Measurements from ENCODE around the gene LRRC18. TPM values are rescaled to one million over a fixed set of nuclear protein-coding genes. Genes with fewer than 3 reads are reported as not detected.

The LRRC18 gene
- total and polyA plus RNA-seq, 10 of the 15 experiments (the other 5 are each of a cell fraction or from before 2014, with no cell fraction given): 0.16 to 0.47 (median 0.24) TPM; not detected in 6

DNA sequence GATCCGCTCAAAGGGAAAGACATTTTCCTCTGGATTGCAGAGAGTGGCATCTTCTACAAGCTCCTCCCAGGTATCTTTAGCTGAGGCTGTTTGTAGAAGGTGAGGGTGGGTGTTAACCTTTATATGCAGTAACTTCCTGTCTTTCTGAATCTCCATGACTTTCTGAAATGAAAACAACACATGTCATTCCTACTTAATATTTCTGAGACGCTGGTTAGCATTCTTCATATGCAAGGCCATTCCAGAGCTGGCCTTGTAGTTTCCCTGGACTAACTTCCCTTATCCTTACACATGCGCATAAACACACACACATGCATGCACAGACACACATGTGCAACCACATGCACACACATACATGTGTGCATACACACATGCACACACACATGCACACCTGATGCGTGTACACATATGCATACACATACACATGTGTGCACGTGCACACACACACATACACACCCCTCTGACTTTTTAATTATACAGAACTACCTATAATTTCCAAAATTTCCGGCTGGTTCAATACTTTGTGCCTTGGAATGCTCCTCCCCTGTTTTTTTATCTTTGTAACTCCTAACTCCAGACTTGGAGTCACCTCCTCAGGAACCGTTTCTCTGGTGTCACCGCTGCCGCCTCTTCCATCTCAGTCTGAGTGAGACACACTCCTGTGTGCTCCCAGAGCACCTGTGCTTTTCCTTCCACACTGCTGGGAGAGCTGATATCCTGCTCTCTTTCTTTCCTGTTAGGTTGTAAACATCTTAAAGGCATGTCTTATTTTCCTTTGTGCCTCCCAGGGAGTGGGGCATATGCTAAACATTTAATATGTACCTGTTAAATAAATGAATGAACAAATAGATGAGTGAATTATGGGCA lies 55.2 kb downstream of the LRRC18 start (continued):
- TF ChIP-seq SIN3A (IDR thresholded peaks at IDR 0.05; ENCODE audit: low read depth, low read length): no peak
- TF ChIP-seq RCOR1 (conservative IDR thresholded peaks at IDR 0.05; ENCODE audit: low read depth, low read length): no peak

DNA sequence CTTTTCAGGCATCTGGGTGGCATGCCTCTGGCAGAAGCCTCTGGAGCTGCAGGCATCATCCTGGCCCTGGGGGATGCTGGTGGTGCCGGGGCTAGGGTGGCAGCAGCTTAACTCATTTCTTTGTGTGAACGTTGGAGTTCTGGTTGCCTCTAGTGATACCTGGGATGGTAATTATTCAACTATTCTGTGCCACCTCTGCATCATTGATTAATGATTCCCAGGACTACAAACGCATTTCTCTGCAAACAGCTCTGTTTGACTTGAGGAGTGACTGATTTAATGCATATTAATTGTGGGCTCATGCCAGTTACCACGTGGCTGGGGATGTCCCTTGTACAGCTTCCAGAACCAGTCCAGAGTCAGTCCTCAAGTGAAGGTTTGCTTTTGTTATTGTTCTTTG lies 55.9 kb downstream of the LRRC18 start:
- CTCF ChIA-PET: interaction anchor here (1.0 kb wide), 1 partner anchor 12 kb away, joined by 3 read pairs; no protein-coding TSS in a partner anchor
- intact Hi-C loops (cut with micrococcal nuclease; ENCODE audit: unreplicated experiment): no loop called here
- H3K9me3 ChIP-seq (replicated peaks; ENCODE audit: control insufficient read depth, insufficient read depth, low read length): no peaks in the 10 kb centered on the region; the same call in 2 of the 3 replicates
- RAD21 ChIA-PET (ENCODE audit: unreplicated experiment): no interaction called here
- no peak overlapping the region for H3K4me2 ChIP-seq (ENCODE audit: control insufficient read depth, insufficient read depth)
- no peak overlapping the region for H2AFZ ChIP-seq (ENCODE audit: control insufficient read depth, low read depth, low read length)
- no peak overlapping the region for H3K27ac ChIP-seq (ENCODE audit: control insufficient read depth, insufficient read depth)
- no peak overlapping the region for H3K4me3 ChIP-seq
- ATAC-seq: no peak
- in situ Hi-C loops (cut with MboI): no loop called here
- H3K9ac ChIP-seq (ENCODE audit: control insufficient read depth, insufficient read depth, low read length): no peak overlapping the region
- no peaks in the 10 kb centered on the region; the same call in 1 of the 2 replicates for H3K4me1 ChIP-seq (ENCODE audit: control insufficient read depth, insufficient read depth, low read length)
- no TSS peak for BruUV-seq (replicated peaks)
- H4K20me1 ChIP-seq (ENCODE audit: control insufficient read depth, insufficient read depth): no peaks in the 10 kb centered on the region
- no peaks in the 10 kb centered on the region for H3K27me3 ChIP-seq (replicated peaks in 1 of 2; ENCODE audit: control insufficient read depth in 2 of 2, insufficient read depth in 2 of 2, low read length in 1 of 2)
- no peak for DNase-seq (ENCODE audit: low read depth, low spot score)
- POLR2A ChIA-PET: no interaction called here
- 33% methylated on average over 4 of the region's 4 CpGs for WGBS (ENCODE audit: insufficient coverage, insufficient replicate concordance, low lambda C conversion rate, missing lambda C conversion rate)
- SMC1A ChIA-PET (ENCODE audit: uncharacterized antibody, unreplicated experiment): interaction anchor here (1.1 kb wide), 1 partner anchor 10 kb away, joined by 3 read pairs; no protein-coding TSS in a partner anchor
- peaks cover 2 to 11% of the 10 kb centered on the region in 2 experiments; a peak in 3 of 4 replicates for H3K36me3 ChIP-seq (ENCODE audit: control insufficient read depth in 2 of 2, insufficient read depth in 2 of 2, low read length in 1 of 2)
- FAIRE-seq: no peak
- no peaks in the 10 kb centered on the region for H3K79me2 ChIP-seq (ENCODE audit: control insufficient read depth, insufficient read depth, low read length)
- TF ChIP-seq, protein P1, sequence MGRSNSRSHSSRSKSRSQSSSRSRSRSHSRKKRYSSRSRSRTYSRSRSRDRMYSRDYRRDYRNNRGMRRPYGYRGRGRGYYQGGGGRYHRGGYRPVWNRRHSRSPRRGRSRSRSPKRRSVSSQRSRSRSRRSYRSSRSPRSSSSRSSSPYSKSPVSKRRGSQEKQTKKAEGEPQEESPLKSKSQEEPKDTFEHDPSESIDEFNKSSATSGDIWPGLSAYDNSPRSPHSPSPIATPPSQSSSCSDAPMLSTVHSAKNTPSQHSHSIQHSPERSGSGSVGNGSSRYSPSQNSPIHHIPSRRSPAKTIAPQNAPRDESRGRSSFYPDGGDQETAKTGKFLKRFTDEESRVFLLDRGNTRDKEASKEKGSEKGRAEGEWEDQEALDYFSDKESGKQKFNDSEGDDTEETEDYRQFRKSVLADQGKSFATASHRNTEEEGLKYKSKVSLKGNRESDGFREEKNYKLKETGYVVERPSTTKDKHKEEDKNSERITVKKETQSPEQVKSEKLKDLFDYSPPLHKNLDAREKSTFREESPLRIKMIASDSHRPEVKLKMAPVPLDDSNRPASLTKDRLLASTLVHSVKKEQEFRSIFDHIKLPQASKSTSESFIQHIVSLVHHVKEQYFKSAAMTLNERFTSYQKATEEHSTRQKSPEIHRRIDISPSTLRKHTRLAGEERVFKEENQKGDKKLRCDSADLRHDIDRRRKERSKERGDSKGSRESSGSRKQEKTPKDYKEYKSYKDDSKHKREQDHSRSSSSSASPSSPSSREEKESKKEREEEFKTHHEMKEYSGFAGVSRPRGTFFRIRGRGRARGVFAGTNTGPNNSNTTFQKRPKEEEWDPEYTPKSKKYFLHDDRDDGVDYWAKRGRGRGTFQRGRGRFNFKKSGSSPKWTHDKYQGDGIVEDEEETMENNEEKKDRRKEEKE (IDR thresholded peaks at IDR 0.05): no peak
- TF ChIP-seq KLF5 (IDR thresholded peaks at IDR 0.05; ENCODE audit: partially characterized antibody): no peak
- TF ChIP-seq IRF4 (IDR thresholded peaks at IDR 0.05; ENCODE audit: low read depth, low read length): no peak
- TF ChIP-seq, protein P2, sequence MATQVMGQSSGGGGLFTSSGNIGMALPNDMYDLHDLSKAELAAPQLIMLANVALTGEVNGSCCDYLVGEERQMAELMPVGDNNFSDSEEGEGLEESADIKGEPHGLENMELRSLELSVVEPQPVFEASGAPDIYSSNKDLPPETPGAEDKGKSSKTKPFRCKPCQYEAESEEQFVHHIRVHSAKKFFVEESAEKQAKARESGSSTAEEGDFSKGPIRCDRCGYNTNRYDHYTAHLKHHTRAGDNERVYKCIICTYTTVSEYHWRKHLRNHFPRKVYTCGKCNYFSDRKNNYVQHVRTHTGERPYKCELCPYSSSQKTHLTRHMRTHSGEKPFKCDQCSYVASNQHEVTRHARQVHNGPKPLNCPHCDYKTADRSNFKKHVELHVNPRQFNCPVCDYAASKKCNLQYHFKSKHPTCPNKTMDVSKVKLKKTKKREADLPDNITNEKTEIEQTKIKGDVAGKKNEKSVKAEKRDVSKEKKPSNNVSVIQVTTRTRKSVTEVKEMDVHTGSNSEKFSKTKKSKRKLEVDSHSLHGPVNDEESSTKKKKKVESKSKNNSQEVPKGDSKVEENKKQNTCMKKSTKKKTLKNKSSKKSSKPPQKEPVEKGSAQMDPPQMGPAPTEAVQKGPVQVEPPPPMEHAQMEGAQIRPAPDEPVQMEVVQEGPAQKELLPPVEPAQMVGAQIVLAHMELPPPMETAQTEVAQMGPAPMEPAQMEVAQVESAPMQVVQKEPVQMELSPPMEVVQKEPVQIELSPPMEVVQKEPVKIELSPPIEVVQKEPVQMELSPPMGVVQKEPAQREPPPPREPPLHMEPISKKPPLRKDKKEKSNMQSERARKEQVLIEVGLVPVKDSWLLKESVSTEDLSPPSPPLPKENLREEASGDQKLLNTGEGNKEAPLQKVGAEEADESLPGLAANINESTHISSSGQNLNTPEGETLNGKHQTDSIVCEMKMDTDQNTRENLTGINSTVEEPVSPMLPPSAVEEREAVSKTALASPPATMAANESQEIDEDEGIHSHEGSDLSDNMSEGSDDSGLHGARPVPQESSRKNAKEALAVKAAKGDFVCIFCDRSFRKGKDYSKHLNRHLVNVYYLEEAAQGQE (IDR thresholded peaks at IDR 0.05; ENCODE audit: low read depth, low read length): no peak
- no peak for TF ChIP-seq SMC3 (IDR thresholded peaks at IDR 0.05; ENCODE audit: borderline replicate concordance, low read length)
- TF ChIP-seq, protein P3, sequence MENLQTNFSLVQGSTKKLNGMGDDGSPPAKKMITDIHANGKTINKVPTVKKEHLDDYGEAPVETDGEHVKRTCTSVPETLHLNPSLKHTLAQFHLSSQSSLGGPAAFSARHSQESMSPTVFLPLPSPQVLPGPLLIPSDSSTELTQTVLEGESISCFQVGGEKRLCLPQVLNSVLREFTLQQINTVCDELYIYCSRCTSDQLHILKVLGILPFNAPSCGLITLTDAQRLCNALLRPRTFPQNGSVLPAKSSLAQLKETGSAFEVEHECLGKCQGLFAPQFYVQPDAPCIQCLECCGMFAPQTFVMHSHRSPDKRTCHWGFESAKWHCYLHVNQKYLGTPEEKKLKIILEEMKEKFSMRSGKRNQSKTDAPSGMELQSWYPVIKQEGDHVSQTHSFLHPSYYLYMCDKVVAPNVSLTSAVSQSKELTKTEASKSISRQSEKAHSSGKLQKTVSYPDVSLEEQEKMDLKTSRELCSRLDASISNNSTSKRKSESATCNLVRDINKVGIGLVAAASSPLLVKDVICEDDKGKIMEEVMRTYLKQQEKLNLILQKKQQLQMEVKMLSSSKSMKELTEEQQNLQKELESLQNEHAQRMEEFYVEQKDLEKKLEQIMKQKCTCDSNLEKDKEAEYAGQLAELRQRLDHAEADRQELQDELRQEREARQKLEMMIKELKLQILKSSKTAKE (IDR thresholded peaks at IDR 0.05; ENCODE audit: low read depth, poor library complexity, severe bottlenecking): no peak
- no peak for TF ChIP-seq ETV6 (conservative IDR thresholded peaks at IDR 0.05 in 1 of 2, IDR thresholded peaks at IDR 0.05 in 1 of 2; ENCODE audit: borderline replicate concordance in 1 of 2, low read depth in 1 of 2)
- no peak for TF ChIP-seq CHD2 (IDR thresholded peaks at IDR 0.05; ENCODE audit: borderline replicate concordance, low read depth, low read length)
